ENCODE data around the gene IMMP2L.

IMMP2L gene

GRCh38 chr7:111388016-111388415 lies 174.3 kb downstream of the IMMP2L start:
- DNase-seq: no peak

- no peak for DNase-seq
Observed at GRCh38 chr7:111384065-111384891, 178.0 kb downstream of the IMMP2L start.

- DNase-seq: no peak
Observed at GRCh38 chr7:111383133-111383532, 179.2 kb downstream of the IMMP2L start.

- DNase-seq: no peak
Observed at GRCh38 chr7:111381590-111381989, 180.7 kb downstream of the IMMP2L start.

GRCh38 chr7:111380945-111381344 lies 181.3 kb downstream of the IMMP2L start:
- no peak for DNase-seq

DNA sequence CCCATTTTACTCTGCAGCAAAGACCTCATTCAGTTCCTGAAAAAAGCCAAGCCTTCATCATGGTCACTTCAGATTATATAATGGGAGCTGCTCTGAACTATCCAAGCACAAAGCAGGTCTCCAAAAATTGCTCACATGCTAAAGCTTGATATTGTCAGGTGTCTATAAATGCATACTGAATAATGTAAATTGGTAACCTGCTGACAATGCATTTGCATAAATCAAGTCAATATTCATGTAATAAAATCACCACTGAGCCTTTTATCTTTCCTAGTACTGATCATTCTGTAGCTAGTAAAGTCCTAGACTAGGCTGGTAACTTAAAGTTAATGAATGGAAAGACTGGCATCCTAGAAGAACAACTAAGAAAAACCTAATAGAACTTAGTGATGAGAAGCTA lies 188.3 kb downstream of the IMMP2L start:
- DNase-seq: no peak

DNA sequence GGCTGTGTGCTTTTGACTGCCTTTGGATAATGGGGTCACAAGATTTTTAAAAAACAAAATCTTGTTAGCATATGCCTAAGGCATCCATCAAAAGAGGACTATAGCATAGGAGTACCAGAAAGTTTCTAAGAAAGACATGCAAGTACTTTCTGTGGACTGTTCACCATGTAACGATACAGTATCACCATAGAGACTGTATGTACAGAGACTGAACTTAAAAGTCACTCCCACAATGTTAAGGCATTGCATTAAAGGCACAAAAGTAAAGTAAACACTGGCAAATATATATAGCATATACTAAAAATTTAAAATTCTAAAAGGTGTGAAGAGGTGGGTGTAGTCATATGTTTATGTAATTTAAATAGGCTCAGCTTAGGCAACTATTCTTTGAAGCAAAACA lies 190.9 kb downstream of the IMMP2L start:
- DNase-seq: no peak

DNA sequence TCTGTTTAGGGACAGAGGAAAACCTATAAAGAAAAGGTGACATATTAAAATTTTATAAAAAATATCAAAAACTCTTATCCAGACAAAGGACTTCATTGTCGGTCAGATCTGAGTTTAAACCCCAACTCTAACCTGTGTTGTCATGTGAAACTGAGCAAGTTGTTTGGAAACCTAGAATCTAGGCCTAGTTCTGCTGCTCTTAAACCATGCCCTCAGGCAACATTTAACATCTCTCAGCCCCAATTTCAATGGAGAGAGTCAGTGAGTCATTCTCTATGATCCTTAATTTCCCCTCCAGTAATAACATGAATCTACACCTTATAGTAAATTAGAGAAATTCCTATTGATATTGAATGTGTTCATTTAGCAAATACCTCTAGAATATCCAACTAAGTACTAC lies 192.3 kb downstream of the IMMP2L start:
- DNase-seq: no peak

DNA sequence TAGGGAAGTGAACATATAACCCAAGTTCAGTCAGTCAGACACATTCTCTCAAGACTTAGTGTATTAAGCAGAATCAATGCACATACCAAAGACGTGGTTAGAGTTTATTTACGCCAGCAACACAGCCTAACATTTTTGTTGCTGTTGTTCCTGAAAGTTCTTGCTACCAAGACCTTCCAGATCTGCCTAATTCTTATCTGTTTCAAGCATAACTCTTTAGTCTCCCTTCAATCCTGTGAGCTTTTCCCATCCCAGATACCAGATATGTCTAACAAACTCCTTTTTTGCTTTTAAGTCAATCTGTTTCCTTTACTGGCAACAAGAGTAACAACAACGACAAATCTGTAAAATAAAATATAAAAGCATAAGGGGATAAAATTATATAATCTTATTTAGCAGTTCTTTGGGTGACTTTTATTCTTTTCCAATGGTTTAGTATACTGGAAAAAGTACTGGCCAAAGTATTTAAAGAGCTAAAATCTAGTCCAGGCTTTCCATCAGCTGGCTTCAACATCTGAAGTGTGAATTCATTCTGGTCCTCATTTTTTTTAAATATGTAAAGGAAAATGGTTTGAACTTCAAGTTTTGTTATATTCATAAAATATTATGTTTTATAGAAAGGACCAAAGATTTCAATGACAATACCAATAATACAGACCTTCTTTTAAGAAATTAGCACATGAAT lies 193.8 kb downstream of the IMMP2L start:
- DNase-seq: no peak

- peak; percentile 8 for DNase-seq
Observed at GRCh38 chr7:111364413-111364812, 197.9 kb downstream of the IMMP2L start.

DNA sequence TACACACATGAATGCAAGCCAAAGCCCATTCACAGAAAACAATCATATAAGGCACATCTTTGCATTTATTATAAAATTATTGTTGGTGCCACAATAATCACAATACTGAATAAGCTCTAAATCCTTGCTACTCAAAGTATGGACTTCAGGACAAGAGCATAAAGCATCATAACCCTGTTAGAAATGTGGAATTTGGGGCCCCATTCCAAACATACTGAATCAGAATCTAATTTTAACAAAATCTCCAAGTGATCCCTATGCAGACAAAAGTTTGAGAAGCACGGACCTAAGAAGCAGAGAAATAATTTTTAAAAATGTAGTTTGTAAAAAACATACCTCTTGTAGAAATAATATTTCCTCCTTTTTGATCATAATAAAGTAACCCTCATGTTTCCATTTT lies 199.2 kb downstream of the IMMP2L start:
- no peak for DNase-seq

- DNase-seq: no peak
Observed at GRCh38 chr7:111362506-111363054, 199.7 kb downstream of the IMMP2L start.

GRCh38 chr7:111358915-111359314 lies 203.4 kb downstream of the IMMP2L start:
- no peak for DNase-seq

DNA sequence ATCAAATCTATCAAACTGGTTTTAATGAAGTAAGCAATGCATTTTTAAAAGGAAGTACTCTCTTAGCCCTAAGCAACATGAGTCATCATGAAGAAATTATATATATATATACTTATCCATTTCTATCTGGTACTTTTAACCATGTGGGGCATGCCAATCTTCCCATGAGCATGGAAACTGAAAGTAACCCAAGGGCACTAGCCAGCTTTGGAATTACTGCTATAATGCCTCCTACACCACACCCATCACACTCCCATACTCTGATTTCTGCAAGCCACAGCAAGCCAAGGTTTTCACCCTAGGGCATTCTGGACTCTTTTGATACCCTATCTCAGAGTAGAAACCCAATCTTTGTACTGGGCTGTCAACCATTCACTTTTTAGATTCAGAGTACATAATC lies 204.6 kb downstream of the IMMP2L start:
- DNase-seq: peak; percentile 6

- no peak for DNase-seq
Observed at GRCh38 chr7:111356941-111357340, 205.4 kb downstream of the IMMP2L start.

DNA sequence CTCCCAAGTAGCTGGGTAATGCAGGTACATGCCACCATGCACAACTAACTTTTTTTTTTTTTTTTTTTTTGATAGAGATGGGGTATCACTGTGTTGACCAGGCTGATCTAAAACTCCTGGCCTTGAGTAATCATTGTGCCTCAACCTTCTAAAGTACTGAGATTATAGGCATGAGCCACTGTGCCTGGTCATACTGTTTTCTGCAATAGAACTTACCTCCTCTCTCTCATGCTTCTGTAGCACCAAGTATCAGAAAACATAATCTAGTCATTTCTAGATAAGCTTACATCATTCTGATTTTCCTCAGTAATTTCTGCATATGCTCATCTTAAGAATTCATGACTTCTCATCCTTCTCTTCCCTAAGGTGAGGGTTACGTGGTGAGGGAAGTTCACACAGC lies 210.0 kb downstream of the IMMP2L start:
- DNase-seq: no peak

- DNase-seq: no peak
Observed at GRCh38 chr7:111346219-111346618, 216.1 kb downstream of the IMMP2L start.

- DNase-seq: no peak
Observed at GRCh38 chr7:111343017-111343416, 219.3 kb downstream of the IMMP2L start.

DNA sequence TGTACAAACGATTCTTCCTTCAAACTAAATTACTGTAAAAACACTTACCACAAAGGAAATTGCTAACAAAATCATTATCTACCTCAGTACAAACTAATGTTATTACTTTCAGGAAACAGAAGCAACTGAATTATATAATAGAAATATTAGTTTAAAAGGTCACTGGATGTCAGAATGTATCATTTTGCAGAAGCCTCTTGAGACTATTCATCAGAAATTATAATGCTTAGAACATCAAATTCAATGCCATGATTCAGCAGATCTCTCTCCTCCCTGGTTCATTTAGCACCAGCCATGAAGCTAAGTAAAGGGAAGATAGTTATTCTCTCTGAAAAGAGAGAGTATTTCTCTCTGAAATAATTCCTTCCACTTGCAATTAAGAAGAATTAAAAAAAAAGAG lies 223.3 kb downstream of the IMMP2L start:
- no peak for DNase-seq

GRCh38 chr7:111333010-111333409 lies 229.3 kb downstream of the IMMP2L start:
- no peak for DNase-seq

- DNase-seq: no peak
Observed at GRCh38 chr7:111330235-111330523, 232.1 kb downstream of the IMMP2L start.

- DNase-seq: no peak
Observed at GRCh38 chr7:111329367-111330234, 232.7 kb downstream of the IMMP2L start.

DNA sequence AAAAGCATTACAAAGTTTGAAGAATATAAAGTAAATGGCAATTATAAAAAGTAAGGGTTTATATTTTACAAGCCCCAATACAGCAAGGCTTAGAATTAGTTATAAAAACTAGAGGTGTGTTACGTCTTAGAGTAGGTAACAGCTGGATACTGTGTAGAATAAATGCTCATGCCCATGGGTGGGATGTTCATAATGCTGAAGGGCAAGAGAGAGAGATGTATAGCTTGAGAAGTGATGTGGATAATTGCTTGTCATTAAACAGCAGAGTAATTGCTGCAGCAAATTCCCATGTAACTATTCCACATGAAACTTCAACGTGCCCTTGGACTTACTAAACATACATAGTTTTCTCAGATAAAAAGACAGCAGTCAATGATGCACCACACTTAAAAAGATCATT lies 233.8 kb downstream of the IMMP2L start:
- DNase-seq: no peak
